Prostate gland (tissue), 2 donors: ENCODE results near the gene GRIK3. TPM values are rescaled to one million over a fixed set of nuclear protein-coding genes. Genes with fewer than 3 reads are reported as not detected.

Source experiments
- DNase-seq: peaks from one replicate; pipeline ENCODE4 v3.0.0-alpha.2; 2019; ENCODE audit warnings: low spot score
- H3K27ac ChIP-seq, 2 donors: fragments of 200-600 bp; sonication (generic); 2 replicates each; pipeline ENCODE4 v1.5.1; 2017 to 2019
- H3K27me3 ChIP-seq: fragments of 200-600 bp; sonication (generic); replicated peaks from 2 replicates; pipeline ENCODE4 v1.5.1; 2019; ENCODE audit not compliant: insufficient read depth
- H3K36me3 ChIP-seq, 2 donors: fragments of 200-600 bp; sonication (generic); 1 replicate in 1 of 2; 2 replicates in 1 of 2; pipeline versions ENCODE4 v1.5.1 to v1.8.1; 2017 to 2019
- H3K4me1 ChIP-seq: fragments of 200-600 bp; sonication (generic); replicated peaks from 2 replicates; pipeline ENCODE4 v1.5.1; 2019
- H3K4me3 ChIP-seq, 2 donors: fragments of 200-600 bp; sonication (generic); 2 replicates each; pipeline ENCODE4 v1.5.1; 2017 to 2019
- H3K9me3 ChIP-seq: fragments of 200-600 bp; sonication (generic); 2 replicates; pipeline ENCODE4 v1.5.1; 2017
- POLR2A ChIP-seq: fragments of 450-650 bp; IDR thresholded peaks from one replicate; pipeline ENCODE4 v1.6.1; 2016; ENCODE audit warnings: antibody characterized with exemption, mild to moderate bottlenecking
- POLR2AphosphoS5 ChIP-seq: sonication (generic); formaldehyde crosslinking; IDR thresholded peaks from one replicate; pipeline ENCODE4 v1.6.1; 2017; ENCODE audit warnings: antibody characterized with exemption
- WGBS: methylation state at CpG from one replicate; pipeline ENCODE4 v1.1.5; 2018; 5-methylcytosine and 5-hydroxymethylcytosine counted together
- intact Hi-C: fragments of 100-400 bp; cut with DNase I; formaldehyde crosslinking; loops from one replicate; pipeline ENCODE4 v1.14.2; 2022
- total RNA-seq, 2 donors: library from RNA; depleted of rRNA; stranded (reverse); fragments of >200 nt; gene quantifications; one replicate each; pipeline ENCODE4 v1.1.0, GENCODE V29; 2016
- TF ChIP-seq, protein P1 (sequence below), 4 experiments: fragments of 200-600 bp in 2 of 4; fragments of 450-650 bp in 2 of 4; sonication (generic) in 2 of 4; IDR thresholded peaks; 1 replicate in 3 of 4; 2 replicates in 1 of 4; pipeline ENCODE4 v1.5.1; 2016 to 2019; ENCODE audit warnings: antibody characterized with exemption in 4 of 4, mild to moderate bottlenecking in 2 of 4, moderate library complexity in 2 of 4

Gene GRIK3
- total RNA-seq, 2 donors from 2014 or later, result 0.36 to 5.9 TPM

DNA sequence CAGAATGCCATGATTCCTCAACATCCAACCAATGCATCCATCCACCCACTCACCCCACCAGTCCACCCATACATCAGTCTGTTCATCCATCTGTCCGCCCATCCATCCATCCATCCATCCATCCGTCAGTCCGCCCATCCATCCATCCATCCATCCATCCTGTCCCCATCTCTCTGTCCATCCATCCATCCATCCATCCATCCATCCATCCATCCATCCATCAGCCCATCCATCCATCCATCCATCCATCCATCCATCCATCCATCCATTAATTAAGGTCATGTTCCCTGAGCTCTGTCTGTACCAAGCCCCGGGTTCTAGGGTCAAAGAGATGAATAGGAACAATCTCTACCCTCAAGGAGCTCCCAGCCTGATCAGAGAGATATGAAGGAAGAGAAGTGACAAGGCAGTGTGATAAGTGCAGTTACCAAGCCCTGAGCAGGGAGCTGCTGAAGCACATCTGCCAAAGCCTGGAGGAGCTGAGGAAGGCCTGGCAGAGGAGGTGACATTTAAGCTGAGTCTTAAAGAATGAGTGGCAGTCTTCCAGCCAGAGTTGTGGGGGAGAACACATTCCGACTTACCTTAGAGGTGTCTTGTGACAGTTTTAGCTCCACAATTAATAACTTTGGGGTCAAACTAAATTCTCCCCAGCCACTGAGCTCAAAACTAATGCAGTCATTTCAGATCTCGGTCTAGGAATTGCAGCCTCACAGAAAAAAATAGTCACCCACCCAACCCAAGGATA is 47.9 kb downstream of the GRIK3 start:
- Histone ChIP-seq H3K4me1 (no peaks in the 10 kb centered on the region), H3K27ac (no peak overlapping the region), H3K9me3 (no peaks in the 10 kb centered on the region), H3K36me3 (no peaks in the 10 kb centered on the region), H3K4me3 (no peak overlapping the region), H3K27me3 (peaks cover 14% of the 10 kb centered on the region)
- DNase-seq, result no peak
- TF ChIP-seq POLR2AphosphoS5 (no peak), POLR2A (no peak)
- TF ChIP-seq, protein P1, sequence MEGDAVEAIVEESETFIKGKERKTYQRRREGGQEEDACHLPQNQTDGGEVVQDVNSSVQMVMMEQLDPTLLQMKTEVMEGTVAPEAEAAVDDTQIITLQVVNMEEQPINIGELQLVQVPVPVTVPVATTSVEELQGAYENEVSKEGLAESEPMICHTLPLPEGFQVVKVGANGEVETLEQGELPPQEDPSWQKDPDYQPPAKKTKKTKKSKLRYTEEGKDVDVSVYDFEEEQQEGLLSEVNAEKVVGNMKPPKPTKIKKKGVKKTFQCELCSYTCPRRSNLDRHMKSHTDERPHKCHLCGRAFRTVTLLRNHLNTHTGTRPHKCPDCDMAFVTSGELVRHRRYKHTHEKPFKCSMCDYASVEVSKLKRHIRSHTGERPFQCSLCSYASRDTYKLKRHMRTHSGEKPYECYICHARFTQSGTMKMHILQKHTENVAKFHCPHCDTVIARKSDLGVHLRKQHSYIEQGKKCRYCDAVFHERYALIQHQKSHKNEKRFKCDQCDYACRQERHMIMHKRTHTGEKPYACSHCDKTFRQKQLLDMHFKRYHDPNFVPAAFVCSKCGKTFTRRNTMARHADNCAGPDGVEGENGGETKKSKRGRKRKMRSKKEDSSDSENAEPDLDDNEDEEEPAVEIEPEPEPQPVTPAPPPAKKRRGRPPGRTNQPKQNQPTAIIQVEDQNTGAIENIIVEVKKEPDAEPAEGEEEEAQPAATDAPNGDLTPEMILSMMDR (IDR thresholded peaks at IDR 0.05), result no peak
- intact Hi-C loops, result no loop called here
- 82% methylated on average over 6 of the region's 6 CpGs for WGBS

DNA sequence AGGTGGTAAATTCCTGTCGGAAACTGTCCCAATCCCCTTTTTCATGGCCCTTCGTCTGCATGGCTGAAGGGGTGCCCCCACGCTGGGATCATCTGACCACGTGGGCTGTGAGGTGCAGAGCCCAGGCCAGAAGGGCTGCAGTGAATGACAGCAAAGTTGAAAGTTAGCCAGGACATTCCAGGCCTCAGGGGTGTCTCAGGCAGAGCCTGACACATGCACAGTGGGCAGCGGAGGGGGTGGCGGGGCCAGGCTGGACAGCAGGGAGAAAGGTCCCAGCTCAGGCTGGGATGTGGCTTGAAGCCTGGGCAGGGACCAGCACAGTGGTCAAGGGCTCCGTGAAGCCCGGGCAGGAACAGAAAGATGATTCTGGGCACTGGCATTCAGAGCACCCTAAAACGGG is 49.6 kb downstream of the GRIK3 start:
- Histone ChIP-seq H3K4me3 (no peak overlapping the region), H3K27me3 (peaks cover 12% of the 10 kb centered on the region), H3K27ac (no peak overlapping the region), H3K36me3 (no peaks in the 10 kb centered on the region), H3K9me3 (no peaks in the 10 kb centered on the region), H3K4me1 (no peaks in the 10 kb centered on the region)
- intact Hi-C loops, result no loop called here
- TF ChIP-seq POLR2AphosphoS5 (no peak), POLR2A (no peak)
- TF ChIP-seq, protein P1 (IDR thresholded peaks at IDR 0.05), result no peak
- no peak for DNase-seq
- 67% methylated on average over 9 of the region's 9 CpGs for WGBS

DNA sequence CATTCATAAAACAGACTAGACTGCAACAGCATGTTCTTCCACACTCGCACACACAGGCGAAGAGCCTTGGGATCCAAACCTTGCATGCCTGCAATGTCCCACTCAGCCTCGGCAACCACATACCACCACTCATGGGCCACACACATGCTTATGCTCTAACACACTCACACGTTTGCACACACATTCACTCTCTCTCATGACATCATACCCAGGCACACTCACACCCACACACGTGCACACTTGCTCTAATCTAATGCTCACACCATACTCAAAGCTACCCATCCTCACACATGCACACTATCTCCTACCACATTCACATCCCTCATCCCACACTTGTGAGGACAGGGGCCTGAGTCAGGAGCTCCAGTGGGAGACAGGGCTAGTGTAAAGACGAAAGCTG is 50.3 kb downstream of the GRIK3 start:
- TF ChIP-seq, protein P1 (IDR thresholded peaks at IDR 0.05), result no peak
- no peak for TF ChIP-seq POLR2AphosphoS5
- TF ChIP-seq POLR2A, result no peak

DNA sequence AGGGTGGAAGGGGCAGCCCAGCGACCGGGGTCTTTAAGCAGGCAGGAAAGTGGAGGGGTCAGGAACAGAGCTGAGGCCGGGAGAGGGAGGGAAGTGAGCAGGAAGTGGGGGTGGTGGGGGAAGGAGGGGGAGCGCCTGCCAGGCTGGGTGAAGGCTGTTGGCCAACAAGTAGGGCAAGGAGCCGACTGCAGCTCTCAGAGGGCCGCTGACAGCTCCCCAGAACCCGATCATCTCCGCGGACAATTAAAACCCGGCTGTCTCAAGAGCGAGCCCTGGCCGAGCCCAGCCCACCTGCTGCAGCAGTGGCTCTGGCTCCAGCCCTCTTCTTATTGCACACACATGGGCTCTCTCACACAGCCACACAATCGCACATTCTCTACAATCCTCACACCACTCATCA is 51.6 kb downstream of the GRIK3 start:
- no peak for DNase-seq
- Histone ChIP-seq H3K4me1 (no peaks in the 10 kb centered on the region), H3K27ac (no peak overlapping the region), H3K36me3 (no peaks in the 10 kb centered on the region), H3K4me3 (no peak overlapping the region), H3K27me3 (peaks cover 12% of the 10 kb centered on the region), H3K9me3 (no peaks in the 10 kb centered on the region)
- intact Hi-C loops, result no loop called here
- TF ChIP-seq, protein P1 (IDR thresholded peaks at IDR 0.05), result no peak
- TF ChIP-seq POLR2A (no peak), POLR2AphosphoS5 (no peak)
- WGBS, result 13% methylated on average over 13 of the region's 13 CpGs

More for the DNA sequence above, 50.3 kb downstream of the GRIK3 start:
- no peak overlapping the region for H3K4me3 ChIP-seq
- H3K27me3 ChIP-seq, result peaks cover 12% of the 10 kb centered on the region
- H3K36me3 ChIP-seq, result no peaks in the 10 kb centered on the region
- intact Hi-C loops, result no loop called here
- H3K4me1 ChIP-seq, result no peaks in the 10 kb centered on the region
- WGBS, result 85% methylated on average over 6 of the region's 6 CpGs
- no peak for DNase-seq
- no peak overlapping the region for H3K27ac ChIP-seq
- H3K9me3 ChIP-seq, result no peaks in the 10 kb centered on the region
